Effector CD4-positive, alpha-beta T cell (primary cell): ENCODE measurements around the gene CXCR5.

Source experiments
- DNase-seq: peaks from one replicate; pipeline ENCODE4 v3.0.0-alpha.2; 2020

The CXCR5 gene

GRCh38 chr11:118877487-118878162 is 6.1 kb upstream of the CXCR5 start:
- DNase-seq = no peak

DNA sequence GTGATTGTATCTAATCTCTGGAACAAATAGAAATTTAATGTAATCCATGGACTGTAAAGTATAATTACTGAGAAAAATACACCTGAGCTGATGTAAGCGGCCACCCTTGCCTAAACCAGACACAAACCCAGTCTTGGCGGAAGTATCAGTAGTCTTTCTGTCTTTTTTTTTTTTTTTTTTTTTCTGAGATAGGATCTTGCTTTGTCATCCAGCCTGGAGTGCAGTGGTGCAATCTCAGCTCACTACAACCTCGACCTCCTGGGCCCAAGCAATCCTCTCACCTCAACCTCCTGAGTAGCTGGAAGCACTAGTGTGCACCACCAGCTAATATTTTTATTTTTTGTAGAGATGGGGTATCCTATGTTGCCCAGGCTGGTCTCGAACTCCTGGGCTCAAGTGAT is 5.5 kb upstream of the CXCR5 start:
- DNase-seq = no peak

DNA sequence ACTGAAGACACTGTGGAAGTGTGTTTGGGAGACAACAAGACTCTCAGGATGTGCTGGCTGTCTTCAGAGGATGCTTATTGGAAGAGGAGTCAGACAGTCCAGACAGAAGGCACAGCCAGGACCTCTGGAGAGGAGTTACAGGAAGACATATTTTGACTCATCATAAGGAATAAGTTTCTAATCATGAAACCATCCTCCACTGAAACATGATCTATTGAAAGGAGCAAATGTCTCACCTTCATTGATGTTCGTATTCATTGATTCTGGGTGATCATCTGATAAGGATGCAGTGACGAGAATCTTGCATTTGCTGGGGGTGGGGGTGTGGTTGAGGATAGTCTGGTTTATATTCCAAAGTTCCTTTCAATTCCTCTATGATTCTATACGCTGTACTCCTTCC is 2.5 kb upstream of the CXCR5 start:
- no peak for DNase-seq

DNA sequence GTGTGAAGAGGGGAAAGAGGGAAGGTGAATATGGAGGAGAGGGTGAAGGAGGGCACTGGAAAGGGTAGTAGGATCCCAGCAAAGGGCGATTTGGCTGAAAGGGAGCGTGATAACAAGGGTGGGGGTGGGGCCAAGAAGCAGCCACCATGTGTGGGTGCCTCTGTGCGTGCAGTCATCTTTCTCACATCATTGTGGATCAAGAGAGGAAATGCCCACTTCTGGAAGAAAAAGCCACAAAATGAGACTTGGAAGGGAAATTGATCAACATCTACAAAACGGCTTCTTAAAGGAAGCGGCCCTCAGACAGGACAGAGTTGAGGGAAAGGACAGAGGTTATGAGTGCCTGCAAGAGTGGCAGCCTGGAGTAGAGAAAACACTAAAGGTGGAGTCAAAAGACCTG is 1.2 kb upstream of the CXCR5 start:
- DNase-seq = no peak

GRCh38 chr11:118883004-118883367 is 706 bp upstream of the CXCR5 start:
- no peak for DNase-seq

DNA sequence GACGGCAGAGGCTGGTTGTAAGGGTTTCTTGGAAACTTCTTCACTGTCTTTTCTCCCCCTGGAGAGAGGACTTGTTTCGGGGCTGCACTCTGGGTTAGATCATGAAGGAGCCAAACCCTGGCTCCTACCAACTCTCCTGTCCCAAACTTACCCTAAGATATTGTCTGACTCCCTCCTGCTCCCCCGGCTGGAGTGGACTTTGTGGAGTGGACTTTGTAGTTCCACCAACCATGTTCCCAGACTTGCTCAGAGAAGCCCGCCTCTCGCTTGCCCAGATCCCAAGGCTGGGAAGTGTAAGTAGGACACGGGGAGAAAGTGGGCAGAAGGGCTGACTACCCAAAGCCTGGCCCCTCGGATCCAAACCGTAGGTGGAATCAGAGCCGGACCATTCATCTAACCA is 1.2 kb downstream of the CXCR5 start:
- DNase-seq = no peak

DNA sequence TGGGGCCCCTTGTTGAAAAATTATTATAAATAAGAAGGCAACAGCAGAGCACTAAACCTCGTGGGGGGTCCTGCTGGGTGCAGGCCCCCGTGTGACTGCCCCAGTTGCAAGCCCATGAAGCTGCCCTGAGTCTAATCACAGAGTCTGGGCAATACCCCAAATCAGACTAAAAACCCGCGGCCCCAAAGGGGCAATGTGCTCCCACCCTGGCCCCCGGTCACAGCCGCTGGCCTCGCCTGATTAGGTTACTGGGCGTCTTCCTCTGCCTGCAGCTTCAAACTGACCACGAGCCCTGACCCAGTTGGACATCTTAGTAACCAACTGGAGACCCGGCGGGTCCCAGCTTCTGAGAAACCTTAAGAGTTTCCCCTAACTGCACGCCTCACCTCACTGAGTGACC is 1.6 kb downstream of the CXCR5 start:
- DNase-seq = no peak

GRCh38 chr11:118885831-118886565 is 2.3 kb downstream of the CXCR5 start:
- DNase-seq = no peak

- no peak for DNase-seq
Measured at GRCh38 chr11:118886681-118887111, 3.0 kb downstream of the CXCR5 start.

DNA sequence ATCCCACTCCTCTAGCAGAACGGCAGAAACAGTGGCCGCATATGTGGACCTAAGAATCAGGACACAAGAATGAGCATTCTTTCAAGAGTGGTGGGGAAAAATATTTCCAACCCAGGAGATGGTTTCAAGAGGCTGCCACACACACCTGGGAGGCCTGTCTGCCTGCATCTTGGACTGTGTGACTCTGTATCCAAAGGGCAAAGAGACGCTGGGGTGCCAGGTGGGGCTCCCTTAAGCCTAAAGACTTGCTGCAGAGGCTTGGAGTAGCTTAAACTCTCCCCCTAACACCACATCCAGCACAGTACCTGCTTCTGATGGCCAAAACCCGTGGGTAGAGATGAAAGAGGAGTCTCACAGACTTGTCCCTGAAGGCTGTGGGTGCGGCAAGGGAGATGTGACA is 3.5 kb downstream of the CXCR5 start:
- DNase-seq = no peak

- DNase-seq = no peak
Measured at GRCh38 chr11:118888398-118888797, 4.7 kb downstream of the CXCR5 start.

GRCh38 chr11:118889797-118890196 is 6.1 kb downstream of the CXCR5 start:
- no peak for DNase-seq

GRCh38 chr11:118892514-118892913 is 8.8 kb downstream of the CXCR5 start:
- DNase-seq = peak; percentile 44

- DNase-seq = no peak
Measured at GRCh38 chr11:118892964-118893363, 9.3 kb downstream of the CXCR5 start.

DNA sequence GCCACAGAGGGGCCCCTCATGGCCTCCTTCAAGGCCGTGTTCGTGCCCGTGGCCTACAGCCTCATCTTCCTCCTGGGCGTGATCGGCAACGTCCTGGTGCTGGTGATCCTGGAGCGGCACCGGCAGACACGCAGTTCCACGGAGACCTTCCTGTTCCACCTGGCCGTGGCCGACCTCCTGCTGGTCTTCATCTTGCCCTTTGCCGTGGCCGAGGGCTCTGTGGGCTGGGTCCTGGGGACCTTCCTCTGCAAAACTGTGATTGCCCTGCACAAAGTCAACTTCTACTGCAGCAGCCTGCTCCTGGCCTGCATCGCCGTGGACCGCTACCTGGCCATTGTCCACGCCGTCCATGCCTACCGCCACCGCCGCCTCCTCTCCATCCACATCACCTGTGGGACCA is 10.0 kb downstream of the CXCR5 start:
- no peak for DNase-seq

DNA sequence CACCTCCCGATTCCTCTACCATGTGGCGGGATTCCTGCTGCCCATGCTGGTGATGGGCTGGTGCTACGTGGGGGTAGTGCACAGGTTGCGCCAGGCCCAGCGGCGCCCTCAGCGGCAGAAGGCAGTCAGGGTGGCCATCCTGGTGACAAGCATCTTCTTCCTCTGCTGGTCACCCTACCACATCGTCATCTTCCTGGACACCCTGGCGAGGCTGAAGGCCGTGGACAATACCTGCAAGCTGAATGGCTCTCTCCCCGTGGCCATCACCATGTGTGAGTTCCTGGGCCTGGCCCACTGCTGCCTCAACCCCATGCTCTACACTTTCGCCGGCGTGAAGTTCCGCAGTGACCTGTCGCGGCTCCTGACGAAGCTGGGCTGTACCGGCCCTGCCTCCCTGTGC is 10.5 kb downstream of the CXCR5 start:
- DNase-seq = no peak

GRCh38 chr11:118895093-118896039 is 11.7 kb downstream of the CXCR5 start:
- DNase-seq = peak; percentile 73

GRCh38 chr11:118896472-118896913 is 12.8 kb downstream of the CXCR5 start:
- no peak for DNase-seq

DNA sequence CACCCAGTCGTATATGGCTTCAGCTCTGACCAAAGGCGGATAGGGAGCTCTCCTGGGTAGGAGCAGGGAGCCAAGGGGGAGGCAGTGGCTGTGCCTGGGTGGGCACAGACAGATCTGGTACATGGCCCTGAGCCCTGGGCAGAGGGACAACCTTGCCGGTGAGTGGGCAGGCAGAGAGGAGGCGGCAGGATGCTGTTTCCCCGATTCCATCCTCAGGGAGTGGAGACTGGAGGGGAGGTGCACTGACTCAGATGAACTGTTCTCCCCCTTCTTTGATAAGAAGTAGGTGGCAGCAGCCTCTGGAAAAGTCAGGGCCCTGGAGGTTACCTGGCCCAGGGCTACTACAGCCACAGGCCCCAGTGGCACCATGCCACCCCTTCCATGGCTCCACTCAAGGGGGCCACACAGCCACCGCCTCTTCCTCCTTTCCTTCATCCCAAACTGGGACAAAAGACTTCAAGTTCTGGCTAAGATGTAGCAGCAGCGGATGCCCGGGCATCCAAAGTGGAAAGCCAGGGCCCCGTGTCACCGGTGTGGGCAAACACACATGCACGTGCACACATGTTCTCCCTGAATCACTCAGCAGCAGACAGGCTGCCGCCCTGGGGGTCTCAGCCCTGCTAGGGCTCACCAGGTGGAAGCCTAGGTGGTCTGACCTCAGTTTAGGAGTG is 13.4 kb downstream of the CXCR5 start:
- DNase-seq = no peak

- no peak for DNase-seq
Measured at GRCh38 chr11:118897721-118898310, 14.1 kb downstream of the CXCR5 start.

GRCh38 chr11:118898400-118899295 is 15.0 kb downstream of the CXCR5 start:
- no peak for DNase-seq
